GM21786 (cell line): ENCODE measurements around the gene KDM6A.
"Not testable (repeated sequence)": the region's sequence is repeated elsewhere in the genome, so short reads cannot be mapped to it uniquely, and the experiment has no call there.

Experiments used
- ATAC-seq: cut with Tn5 transposase; IDR thresholded peaks from one replicate; pipeline ENCODE4 v1.9.1; 2021; ENCODE audit not compliant: unreplicated experiment

KDM6A gene

DNA sequence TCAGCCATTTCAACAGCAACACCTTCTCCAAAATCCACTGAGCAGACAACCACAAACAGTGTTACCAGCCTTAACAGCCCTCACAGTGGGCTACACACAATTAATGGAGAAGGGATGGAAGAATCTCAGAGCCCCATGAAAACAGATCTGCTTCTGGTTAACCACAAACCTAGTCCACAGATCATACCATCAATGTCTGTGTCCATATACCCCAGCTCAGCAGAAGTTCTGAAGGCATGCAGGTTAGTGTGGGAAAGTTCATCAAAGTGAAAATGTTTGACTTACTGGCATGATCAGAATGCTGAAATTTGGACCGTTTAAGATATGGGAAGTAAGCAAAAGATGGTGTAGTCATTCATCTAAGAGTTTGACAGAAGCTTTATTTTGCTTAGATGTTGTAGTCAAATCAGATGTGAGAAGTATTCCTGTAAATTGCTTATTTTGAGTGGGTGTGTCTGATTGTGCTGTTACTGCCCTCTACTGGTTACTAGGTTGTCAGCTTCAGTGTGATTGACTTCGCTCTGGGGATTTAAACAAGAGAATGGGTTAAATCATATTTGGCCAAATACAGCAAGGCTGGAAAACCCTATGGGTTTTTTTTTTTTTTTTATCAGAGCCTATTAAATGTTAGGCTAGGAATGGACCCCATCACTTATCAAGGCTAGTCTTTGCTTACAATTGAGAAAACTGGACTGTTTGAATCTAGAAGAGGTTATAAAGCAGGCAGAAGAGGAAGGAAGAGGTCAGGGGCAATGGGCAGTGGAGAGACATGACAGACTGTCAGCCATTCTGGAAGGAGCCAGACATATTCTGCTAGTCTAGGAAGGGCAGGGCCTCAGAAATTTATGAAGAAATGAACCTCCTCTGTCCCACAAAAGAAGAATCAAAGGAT lies 197.4 kb downstream of the KDM6A start:
- peak; percentile 56 for ATAC-seq

DNA sequence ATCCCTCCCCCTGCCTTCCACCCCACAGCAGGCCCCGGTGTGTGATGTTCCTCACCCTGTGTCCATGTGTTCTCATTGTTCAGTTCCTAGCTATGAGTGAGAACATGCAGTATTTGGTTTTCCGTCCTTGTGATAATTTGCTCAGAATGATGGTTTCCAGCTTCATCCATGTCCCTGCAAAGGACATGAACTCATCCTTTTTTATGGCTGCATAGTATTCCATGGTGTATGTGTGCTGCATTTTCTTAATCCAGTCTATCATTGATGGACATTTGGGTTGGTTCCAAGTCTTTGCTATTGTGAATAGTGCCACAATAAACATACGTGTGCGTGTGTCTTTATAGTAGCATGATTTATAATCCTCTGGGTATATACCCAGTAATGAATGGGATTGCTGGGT lies 200.0 kb downstream of the KDM6A start:
- not testable (repeated sequence) for ATAC-seq

DNA sequence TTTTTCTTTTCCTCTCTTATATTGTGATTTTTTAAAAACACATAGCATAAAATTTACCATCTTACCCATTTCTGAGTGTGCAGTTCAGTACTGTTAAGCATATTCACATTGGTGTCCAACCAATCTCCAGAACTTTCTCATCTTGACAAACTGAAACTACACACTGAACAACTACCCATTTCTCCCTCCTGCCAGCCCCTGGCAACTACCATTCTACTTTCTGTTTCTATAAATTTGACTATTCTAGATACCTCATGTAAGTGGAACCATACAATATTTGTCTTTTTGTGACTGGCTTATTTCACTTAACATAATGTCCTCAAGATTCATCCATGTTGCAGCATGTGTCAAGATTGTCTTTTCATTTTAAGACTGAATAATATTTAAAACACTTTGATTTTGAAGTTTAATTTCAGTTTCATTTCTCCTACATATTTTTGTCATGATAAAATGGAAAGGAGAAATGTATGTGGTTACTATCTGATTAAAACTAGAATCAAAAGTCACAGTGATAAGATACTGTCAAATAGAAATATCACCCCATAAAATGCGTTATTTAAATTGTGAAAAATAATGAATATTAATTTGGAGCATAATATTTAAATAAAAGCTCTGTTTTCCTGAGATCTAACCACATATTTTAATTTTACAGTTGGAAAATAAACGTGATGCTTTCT lies 204.9 kb downstream of the KDM6A start:
- peak; percentile 91 for ATAC-seq

DNA sequence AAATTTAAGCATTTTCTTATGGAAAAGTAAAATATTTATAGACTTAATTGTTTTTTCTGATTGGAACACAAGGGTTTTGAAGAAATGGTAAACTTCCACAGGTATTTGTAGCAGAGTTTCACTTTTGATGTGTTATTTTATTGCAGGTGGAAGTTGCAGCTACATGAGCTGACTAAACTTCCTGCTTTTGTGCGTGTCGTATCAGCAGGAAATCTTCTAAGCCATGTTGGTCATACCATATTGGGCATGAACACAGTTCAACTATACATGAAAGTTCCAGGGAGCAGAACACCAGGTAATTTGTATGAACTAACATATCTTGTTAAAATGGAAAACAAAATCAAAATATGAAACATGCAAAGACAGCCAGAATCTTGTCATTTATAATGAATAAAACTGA lies 210.3 kb downstream of the KDM6A start:
- no peak for ATAC-seq

DNA sequence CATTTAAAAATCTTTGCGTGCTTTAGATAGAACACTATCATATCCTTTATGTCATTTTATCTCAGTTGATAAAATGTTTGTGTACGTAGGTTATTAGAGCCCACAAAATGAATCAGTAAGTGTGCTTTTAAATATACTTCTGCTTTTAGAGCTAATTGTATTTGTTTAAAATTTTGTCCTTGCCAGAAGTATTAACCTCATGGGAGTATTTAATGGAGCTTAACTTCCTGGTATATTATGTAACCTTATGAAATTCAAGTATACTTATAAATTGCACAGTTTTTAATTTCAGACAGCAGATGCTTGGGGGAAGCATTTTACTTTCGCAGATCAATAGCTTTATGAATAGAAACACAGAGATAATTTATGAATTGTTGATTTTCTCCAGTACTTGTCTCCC lies 237.5 kb downstream of the KDM6A start:
- ATAC-seq = no peak

DNA sequence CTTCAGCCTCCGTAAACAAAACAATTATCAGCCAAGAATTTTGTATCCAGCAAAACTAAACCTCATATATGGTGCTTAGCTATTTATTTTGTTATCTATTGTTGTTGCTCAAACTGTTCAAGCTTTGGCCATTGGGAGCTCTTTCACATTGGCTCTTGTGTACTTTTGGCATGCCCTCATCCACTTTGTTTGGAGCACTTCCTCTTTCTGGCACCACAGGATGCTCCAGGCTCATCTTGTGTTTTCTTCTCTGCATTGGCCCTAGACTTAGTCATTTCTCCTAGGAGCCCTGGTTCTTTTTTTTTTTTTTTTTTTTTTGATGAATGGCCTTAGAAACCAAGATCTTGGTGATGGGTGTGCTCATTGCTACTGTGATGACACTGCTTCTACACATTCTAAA lies 253.2 kb downstream of the KDM6A start:
- no peak for ATAC-seq

DNA sequence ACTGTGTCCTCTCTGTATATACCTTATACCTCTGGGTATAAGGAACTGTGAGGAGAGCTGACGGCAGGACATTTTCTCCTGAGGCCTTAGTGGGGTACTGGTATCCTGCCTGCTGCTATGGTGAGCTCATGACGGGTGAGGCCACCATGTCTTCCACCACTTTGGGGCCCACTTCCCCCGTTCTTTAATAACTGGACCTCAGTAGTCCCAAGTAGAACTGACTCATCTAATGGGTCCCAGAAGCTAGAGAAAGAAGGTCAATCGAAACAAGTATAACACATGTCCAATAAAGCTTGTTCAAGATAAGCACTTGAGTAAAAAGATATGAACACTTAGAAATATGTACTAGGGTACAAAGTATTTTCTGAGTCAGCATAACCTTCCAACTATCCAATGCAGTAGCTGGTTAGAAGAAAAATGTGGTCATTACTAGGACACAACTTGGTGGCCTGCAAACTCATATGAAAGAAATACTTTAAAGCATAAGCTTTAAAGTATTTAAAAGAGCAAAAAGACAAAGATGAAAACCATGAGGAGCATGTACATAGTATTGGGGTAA lies 256.0 kb downstream of the KDM6A start:
- ATAC-seq = no peak

DNA sequence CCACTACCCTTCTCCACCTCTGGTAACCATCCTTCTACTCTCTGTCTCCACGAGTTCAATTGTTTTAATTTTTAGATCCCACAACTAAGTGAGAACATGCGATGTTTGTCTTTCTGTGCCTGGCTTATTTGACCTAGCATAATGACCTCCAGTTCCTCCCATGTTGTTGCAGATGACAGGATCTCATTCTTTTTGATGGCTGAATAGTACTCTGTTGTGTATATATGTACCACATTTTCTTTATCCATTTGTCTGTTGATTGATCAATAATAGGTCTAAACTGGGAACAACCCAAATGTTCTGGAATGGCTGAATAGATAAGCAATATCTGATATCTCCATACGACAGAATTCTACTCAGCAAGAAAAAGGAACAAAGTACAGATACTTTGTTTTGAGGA lies 260.5 kb downstream of the KDM6A start:
- no peak for ATAC-seq

DNA sequence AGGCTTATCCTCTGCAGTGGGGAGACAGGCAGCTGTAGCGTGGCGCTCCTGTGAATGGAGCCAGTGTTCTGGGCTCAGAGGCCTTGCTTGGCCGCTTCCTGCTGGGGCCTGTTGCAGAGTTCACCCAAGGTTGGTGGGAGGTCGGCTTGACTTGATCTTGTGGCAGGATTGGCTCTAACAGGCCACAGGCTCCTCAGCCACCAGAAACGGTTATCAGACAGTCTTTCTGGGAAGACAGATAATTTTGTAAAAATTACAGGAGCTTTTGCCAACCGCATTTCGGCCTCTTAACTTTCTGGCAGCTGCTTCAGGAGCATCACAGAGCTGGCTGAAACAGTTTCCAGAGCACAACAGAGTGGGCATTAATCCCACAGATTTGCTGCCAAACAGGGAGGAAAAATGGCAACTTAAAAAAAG lies 261.3 kb downstream of the KDM6A start:
- ATAC-seq = no peak

DNA sequence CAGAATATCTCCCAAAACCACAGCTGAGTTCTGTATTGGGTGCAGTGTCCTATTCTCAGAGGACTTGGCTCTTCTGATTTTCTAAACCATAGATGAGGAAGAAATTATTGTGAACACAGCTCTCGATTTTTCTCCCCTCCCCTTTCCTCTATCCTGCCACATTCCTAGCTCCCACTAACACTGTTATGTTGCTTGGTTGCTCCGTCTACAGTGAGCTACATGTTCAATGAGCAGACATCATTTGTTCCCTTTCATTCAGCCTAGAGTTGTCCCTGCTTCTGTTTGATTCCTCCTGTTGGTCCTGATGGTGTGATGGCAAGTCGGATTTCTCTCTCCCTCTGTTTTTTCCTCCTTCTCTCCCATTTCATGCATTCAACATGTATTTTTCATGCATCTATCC lies 261.8 kb downstream of the KDM6A start:
- no peak for ATAC-seq

DNA sequence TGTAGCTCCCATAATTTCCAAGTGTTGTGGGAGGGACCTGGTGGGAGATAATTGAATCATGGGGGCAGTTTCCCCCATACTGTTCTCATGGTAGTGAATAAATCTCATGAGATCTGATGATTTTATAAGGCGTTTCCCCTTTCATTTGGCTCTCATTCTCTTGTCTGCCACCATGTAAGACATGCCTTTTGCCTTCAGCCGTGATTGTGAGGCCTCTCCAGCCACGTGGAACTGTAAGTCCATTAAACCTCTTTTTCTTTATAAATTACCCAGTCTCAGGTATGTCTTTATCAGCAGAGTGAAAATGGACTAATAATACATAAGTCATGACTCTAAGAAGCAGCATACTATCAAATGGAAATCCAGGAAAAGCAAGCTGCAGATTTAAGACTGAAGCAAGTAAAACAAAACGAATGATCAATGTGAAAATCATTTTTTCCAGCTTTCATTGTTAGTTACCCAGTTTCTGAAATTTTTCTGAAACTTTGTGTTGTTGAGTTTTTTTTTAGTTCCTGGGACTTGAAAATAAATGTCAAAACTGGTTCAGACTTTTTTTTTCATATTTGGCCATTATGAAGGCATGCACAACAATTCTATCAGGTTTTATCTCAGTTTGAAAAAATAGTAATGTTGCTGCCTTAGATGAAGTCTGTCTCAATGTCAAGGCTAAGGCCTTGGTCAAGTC lies 262.5 kb downstream of the KDM6A start:
- ATAC-seq = not testable (repeated sequence)

DNA sequence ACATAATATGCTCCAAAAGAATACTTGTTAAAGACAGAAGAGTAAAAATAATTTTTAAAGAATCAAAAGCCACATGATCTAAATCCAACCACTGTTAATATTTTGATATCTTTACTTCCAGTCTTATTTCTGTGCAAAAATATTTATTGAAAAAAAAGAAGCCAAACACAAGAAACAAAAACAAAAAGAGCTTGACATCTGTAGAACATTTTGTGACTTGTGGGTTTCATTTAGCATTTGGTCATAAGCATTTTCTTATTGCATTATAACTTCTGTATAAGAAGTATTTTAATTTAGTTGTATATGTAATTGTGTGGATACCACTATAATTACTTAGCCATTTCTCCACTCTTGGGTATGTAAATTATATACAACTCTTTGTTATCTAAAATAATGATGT lies 264.5 kb downstream of the KDM6A start:
- no peak for ATAC-seq

DNA sequence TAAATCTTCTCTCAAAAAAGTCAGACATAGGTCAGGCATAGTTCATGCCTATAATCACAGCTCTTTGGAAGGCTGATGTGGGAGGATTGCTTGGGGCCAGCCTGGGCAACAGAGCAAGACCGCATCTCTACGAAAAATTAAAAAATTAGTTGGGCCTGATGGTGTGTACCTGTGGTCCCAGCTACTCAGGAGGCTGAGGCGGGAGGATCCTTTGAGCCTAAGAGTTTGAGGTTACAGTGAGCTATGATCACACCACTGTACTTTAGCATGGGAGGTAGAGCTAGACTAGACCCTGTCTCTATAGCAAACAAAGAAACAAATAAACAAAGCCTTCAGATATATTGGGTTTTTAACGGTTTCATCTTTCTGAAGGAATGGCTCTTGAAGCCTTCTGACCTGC lies 265.5 kb downstream of the KDM6A start:
- ATAC-seq = no peak

DNA sequence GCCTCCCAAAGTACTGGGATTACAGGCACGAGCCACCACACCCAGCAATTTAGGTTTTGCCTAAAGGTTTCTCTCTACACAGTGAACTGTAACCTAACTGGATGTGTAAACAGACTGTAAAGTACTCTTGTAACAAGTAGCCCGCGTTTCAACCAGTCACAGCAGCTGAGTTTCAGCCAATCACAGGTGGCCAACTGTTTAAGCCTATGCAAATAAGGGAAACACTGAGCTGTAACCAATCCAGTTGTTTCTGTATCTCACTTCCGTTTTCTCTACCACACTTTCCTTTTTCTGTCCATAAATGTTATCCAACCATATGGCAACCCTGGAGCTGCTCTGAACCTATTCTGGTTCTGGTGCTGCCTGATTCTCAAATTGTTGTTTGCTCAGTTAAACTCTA lies 267.8 kb downstream of the KDM6A start:
- ATAC-seq = no peak

DNA sequence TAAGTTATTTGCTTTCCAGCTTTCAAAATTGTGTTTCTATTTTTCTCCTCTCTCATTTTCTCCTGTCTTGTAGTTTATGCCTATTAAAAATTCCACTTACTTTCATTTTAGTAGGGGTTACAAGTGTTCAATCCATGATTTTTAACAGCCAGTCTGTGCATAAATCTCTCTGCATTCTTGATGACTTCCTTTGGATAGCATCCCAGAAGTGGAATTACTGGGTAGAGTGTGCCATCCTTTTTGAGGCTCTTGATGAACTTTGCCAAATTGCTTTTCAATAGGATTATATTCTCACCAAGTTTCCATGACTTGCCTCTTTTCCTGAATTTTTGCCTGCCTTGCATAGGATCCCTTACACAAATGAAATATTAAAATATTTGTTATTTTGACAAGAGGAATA lies 269.2 kb downstream of the KDM6A start:
- ATAC-seq = no peak

DNA sequence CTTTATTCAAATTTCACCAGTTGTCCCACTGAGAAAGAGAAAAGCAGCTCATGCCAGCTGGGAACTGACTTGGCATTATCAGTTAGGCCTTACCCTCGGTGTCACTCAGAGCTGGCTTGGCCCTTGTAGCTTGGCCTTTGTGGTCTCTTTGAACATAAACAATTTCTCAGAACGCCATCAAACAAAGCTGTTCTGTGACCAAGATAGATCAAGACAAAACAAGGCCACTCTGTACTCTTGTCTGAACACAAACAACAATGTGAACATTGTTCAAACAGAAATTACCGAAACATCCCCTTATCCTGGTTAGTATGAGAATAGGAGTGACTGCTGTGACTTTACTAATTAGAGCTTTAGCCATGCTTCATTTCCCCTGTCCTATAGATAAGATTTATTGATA lies 270.5 kb downstream of the KDM6A start:
- no peak for ATAC-seq

DNA sequence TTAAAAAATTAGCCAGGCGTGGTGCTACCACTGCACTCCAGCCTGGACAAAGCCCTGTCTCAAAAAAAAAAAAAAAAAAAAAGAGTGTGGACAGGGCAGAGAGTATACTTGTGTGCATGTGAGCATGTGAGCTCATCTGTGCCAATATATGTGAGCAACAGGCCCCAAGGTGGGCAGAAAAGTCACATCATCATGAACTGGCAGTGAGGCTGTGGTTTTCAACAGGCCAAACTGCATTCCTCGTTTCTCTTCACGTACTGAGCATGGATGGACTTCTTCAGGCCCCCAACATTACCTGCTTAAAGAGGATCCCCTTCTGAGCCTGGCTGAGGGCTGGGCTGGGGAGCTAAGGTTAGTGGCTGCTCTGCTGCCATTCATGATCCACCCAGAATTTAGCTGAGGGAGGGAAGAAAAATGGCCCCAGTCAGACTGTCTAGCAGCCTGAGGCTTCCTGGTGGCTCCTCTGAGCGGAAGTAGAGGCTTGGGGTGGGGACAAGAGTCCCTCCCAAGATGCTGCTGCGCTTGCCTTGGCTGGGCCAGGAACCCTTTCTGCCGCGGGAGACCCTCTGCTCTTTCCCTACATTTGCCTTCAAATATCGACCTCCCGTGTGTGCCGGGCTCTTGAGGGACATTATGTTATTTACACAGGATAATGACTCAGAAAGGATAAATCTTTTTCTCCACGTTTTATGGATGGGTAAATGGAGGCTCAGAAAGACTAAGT lies 272.7 kb downstream of the KDM6A start:
- ATAC-seq = no peak

DNA sequence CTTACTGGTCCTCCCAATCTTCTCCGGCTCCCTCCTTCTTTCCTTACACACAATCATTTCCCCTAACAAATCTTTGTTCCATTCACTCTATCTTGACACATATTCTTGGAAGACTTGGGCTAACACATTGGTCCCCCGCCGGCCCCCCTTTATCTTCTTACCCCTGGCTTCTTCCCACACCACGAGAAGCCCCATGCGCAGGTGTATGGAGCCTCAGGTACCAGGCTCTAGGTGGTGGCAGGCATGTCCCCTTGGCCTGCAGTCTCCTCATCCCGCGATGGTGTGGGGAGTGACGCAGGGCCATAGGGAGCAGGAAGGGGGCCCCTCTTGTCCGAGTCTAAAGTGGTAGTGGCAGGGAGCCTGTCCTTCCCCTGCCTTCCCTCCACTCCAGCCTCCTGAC lies 277.8 kb downstream of the KDM6A start:
- ATAC-seq = no peak

DNA sequence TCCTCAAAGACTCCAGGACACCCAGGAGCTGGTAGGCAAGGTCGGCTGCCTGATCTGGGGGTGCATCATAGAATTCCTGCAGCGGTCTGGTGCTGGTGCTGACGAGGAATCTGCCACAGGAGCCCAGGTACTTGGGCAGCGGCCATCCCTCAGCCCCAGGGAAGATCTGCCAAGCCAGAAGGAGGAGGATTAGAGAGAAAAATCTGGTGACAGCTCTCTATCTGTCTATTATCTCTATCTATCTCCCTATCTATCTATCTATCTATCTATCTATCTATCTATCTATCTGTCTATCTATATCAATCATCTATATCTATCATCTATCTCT lies 281.0 kb downstream of the KDM6A start:
- ATAC-seq = no peak

DNA sequence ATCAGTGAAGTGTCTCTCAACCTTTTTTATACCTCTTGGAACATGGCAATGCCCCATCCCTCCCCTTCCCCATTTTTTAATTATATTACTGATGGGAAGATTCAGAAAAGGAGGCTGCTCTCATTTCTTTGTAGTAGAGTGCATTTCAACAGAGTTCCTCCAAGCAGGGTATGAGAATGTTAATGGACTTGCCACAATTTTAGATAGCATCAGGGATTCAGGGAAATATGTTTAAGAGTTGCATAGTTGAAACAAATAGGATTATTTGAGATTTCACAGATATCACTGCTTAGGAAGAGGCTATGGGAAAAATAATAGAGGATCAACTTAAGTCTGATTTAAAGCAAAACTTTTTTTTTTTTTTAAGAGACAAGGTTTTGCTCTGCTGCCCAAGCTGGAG lies 281.5 kb downstream of the KDM6A start:
- no peak for ATAC-seq

DNA sequence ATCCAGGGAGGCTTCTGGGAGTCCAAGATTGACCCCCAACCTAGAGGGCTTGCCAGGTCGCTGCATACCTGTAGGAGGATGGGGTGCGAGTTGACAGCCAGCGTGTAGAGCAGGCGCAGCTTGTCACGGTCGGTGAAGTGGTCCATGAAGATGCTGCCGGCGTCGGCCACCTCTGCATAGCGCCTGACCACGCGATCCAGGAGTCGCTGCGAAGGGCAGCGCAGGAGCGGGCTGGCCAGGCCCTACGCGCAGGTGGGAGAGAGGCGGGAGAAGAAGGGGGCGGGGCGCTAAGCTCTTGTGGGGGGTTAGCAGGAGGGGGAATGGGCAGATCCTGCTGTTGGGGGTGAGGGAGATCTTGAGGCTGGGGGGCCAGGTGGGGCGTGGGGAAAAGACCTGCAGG lies 284.7 kb downstream of the KDM6A start:
- ATAC-seq = no peak
